Activated naive CD4-positive, alpha-beta T cell (primary cell): ENCODE measurements around the gene SPON2.
A peak's percentile ranks its signal among the peaks of the same experiment; 100 is the strongest.

Experiments used
- DNase-seq, 4 experiments: peaks; one replicate each; lab custom pipeline; 2025; lab: John Stamatoyannopoulos, UW

The SPON2 gene

GRCh38 chr4:1172228-1172851 is at the start of gene SPON2:
Gene SPON2, minus strand, starts transcription at chr4:1172583.
- DNase-seq = no peak

DNA sequence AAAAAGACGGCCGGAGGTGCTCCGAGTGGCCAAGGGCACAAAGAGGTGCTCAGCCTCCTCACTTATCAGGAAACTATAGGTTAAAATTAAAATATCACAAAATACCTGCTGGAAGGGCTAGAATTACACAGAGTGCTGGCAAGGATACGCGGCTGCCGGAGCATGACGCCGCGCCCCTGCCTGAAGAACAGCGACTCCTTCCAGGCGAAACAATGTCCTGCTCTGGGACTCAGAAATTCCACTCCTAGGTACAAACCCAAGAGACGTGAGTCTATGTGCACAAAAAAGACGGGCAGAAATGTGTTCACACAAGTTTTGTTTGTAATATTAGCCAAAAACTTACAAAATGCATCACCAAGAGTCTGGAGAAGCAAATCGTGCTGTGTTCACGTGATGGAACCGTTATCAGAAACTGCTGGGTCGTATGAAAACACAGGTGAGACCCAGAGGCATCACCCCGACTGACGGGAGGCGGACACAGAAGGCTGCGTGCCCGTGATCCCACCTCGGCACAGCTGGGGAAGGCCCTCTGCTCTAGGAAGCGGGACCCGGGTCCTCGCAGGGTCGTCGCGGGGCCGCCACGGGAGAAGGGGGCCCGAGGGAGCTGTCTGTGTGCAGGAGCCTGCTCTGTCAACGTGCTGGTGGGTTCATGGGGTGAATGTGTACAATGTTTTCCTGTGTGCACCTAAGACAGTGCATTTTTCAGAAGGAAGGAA is 48.9 kb upstream of the SPON2 start:
- no peak for DNase-seq

DNA sequence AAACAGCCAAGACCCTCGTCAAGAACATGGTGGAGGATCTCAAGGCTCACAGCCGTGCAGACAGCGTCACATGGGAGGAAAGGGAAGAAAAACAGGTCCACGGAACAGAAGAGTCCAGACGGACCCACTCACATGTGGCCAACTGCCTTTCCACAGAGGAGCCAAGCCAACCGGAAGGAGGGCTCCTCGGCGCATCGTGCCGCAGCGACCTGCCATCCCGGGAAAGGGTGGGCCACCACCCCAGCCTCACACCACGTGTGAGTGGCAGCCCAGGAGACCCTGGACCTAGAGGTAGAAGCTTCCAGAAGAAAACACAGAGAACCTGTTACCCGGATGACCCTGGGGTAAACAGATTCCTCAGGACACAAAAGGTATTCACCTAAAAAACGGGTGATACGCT is 48.2 kb upstream of the SPON2 start:
- DNase-seq = no peak

DNA sequence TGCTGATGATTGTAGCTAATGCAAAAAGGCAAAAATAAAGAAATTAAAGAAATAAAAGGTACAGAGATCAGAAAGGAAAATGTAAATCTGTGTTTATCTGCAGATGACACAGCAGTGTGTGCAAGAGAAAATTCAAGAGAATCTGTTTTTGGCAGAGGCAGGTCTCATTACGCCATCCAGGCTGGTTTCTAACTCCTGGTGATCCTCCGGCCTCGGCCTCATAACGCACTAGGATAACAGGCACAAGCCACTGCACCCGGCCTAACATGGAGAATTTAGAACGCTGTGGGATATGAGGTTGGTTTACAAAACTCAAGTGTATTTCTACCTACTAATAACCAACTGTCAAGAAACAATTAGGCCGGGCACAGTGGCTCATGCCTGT is 47.2 kb upstream of the SPON2 start:
- DNase-seq = no peak

GRCh38 chr4:1218634-1219565 is 46.5 kb upstream of the SPON2 start:
- no peak for DNase-seq

DNA sequence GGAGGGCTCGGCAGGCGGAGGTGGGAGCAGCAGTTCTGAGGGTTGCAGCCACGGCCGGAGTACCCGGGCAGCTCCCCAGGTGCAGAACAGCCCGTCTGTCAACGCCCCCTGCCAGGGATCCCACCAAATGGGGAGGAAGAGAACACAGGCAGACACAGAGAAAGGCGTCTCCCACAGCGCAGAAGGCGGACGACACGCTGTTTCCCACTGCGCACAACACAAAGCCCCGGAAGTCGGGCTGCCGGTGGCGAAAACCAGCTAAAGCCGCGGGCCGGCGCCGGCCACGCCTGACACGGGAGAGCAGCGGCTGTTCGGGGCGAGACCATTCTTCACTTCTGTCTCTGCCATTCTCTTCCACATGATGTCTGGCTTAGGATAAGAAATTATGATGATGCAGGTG is 45.0 kb upstream of the SPON2 start:
- DNase-seq = no peak

GRCh38 chr4:1216869-1217294 is 44.5 kb upstream of the SPON2 start:
- peak in 3 of 4 experiments; percentile 22 to 57 (median 54) for DNase-seq

DNA sequence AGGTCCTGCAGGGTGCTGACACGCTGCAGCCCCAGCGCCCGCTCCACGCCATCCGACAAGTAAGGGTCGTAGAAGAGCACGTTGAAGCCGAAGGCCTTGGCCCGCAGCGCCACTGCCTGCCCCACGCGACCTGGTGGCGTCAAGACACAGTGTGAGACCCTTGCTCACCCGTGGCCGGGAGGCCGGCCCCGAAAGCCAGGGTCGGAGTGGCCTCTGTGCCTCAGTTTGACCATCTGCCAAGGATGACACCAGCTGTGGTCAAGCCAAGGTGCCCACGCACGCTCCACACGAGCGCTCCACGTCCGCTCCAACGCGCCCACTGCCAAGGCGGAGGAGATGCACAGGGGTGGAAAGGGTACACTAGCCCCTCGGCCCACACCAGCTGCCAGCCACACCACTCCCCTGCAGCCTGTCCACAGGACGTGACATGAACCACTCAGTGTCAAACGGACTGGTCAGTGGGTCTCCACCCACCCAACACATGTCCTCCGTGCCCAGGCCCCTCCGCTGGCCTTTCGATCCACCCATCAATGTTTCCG is 43.8 kb upstream of the SPON2 start:
- DNase-seq = no peak

DNA sequence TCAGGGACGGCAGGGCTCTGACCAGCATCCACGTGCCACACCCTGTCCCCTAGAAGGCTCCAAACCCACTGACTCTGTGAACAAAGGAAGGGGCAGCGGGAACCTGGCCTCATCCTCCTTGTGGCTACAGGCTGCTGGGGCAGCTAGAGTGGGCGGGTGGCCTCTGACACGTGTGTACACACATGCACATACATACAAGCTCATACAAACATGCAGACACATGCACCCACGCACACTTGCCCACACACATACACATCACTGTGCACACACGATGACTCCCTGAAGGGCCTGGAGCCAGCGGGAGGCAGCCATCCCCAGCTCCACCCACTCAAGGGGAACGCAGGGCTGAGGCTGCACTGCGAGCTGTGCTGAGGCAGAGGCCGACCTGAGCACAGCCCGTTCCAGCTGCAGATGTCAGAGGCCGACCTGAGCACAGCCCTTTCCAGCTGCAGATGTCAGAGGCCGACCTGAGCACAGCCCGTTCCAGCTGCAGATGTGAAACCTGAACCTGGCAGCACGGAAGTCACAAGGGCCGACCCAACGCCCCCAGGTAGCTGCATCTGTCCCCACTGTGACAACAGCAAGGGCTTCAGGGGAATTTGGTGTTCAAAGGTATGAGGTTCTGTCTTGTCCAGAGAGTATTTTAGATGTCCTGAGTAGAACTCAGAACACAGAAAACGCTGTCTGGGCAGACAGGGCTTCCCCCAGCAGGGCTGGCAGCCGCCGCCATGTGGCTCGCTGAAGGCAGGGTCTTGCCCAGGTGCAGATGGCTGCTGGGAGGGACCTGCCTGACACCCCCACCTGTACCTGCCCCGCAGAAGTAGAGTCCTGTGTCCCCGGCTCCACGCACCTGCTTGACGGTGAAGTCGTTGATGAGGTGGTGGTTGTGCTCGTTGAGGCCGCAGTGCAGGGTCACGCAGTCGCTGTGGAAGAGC is 43.0 kb upstream of the SPON2 start:
- no peak for DNase-seq

DNA sequence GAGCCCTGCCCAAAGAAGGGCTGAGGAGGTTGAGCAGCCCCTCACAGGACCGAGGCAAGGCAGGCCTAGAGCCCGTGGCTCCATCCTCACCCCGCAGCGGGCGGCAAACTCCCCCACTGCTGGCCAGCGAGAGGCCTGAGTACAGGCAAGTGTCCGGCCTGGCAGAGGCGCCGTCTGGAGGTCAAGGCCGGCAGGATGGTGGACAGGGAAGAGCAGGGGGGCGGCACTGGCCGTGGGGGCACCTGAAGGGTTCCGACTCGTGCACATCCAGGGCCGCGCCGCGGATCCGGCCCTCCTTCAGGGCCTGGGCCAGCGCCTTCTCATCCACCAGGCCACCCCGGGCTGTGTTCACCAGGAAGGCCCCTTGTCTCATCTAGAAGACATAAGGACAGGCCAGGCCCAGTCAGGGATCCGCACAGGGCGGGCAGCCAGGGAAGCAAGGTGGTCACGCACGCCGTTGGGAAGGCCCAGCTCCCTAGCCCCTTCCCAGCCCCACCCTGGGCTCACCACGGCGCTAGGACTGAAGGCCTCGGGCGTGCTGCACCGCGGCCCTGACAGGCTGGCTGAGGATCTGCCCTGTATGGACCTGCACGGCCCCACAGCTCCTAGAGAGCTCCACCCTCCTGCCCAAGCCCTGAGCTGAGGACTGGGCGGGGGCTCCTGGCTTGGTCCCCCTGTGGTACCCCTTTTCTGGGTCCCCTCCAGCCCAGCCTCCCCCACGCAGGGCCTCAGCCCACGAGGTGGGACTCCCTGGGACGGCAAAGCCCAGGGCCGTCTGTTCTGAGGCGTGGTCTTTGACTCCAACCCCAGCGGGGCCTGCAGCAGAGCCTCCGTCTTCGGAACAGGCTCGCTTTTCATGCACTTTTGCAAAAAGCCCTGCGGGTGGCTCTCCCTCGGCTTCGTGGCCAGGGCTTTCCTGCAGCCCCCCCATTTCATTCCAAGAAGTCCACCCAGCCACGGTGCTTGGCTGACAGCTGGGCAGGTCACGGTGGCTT is 42.0 kb upstream of the SPON2 start:
- no peak for DNase-seq

DNA sequence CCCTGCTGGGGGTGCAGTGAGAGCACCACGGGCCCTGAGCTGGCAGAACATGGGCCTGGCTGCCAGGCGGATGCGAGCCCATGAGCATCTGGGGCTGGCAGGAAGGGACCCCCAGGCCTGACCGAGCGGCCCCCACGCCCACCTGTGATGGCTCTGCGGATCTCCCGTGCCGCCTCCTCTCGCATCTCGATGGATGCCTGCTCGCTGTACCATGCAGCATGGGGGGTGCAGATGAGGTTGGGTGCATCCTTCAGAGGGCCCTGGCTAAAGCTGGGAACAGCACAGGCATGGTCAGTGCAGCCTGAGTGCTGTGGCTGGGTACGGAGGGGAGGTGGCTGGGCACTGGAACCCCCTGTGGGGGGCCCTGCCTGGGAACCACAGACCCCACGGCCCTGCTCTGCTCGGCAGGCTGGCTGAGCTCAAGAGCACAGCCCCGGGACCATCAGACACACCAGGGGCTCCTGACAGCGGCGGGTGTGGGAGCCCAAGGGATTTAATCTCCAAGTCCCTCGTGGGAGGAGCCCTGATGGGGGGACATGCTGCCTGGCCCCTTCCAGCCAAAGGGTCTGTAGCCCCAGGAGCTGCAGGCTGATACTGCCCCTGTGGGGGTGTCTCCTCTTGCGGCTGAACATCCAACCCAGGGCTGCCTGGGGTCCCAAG is 41.1 kb upstream of the SPON2 start:
- no peak for DNase-seq

DNA sequence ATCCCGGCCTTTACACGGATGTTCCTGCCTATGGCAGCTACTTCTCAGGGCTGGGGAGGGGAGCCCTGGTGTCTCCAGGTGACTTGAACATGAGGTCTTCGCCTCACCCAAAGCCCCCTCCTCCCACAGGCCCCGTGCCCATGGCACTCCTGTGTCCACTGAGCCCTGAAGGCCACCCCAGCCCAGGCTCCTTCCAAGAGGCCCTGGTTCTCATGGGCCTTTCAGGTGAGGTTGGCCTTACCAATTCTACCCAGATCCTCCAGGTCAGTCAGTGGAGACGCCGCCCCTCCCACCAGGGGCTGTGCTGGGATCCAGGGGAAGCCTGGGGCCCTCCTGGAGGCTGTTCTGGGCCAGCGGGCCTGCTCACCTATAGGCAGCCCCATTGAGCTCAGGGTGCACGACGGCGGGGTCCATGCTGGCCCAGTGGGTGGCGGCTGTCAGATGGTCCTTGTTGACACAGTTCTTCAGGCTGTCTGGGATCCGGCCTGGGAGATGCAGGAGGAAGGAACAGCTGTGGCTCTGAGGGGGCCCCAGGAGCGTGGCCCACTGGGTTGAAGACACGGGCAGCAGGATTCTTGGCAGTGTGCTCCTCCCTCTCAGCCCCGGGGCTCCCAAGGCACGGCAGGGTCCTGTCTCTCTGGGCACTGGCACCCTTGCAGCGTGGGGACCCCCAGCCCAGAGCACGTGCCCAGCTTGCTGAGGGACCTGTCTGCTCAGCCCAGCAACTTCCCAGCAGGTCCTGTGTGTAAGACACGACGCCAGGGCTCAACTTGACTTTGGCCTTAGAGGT is 40.4 kb upstream of the SPON2 start:
- no peak for DNase-seq

GRCh38 chr4:1211891-1212545 is 39.6 kb upstream of the SPON2 start:
- DNase-seq = no peak

- DNase-seq = no peak
These were observed 39.0 kb upstream of the SPON2 start for GRCh38 chr4:1211371-1211770.

GRCh38 chr4:1210971-1211370 is 38.6 kb upstream of the SPON2 start:
- DNase-seq = no peak

- DNase-seq = no peak
These were observed 38.0 kb upstream of the SPON2 start for GRCh38 chr4:1210241-1210841.

GRCh38 chr4:1209821-1210220 is 37.4 kb upstream of the SPON2 start:
- no peak for DNase-seq
